NCI-H146 treated with DMSO at 0.1 percent for 48 hours (cell line): ENCODE data around the gene DAAM1.

Experiments
- DNase-seq: peaks from one replicate; lab custom pipeline; 2025; ENCODE audit not compliant: unreplicated experiment; lab: John Stamatoyannopoulos, UW

DAAM1 gene

GRCh38 chr14:59415836-59416602, 227.6 kb downstream of the DAAM1 start:
- no peak for DNase-seq

DNA sequence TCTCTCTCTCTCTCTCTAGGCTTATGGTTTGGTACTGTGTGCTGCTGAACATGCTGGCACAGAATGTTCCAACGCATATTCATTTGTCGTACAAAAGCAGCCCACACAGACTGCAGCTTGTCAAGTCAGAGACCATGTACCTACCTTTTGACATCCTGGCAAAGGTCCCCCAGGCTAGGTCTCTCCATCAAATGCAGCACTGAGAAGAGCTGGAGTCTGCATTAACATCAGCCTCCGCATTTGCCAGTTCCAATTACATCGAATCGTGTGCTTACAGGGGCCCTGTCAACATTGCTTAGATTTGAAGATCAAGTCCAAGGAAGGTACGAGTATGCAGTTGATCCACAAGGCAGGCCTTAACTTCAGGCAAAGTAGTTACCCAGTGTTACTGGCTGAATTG, 228.8 kb downstream of the DAAM1 start:
- DNase-seq: no peak

- DNase-seq: no peak
Observed at GRCh38 chr14:59419303-59419702, 230.8 kb downstream of the DAAM1 start.
